HG02981 (cell line): ENCODE results near the gene MSTN.

Experiments
- ATAC-seq: cut with Tn5 transposase; IDR thresholded peaks from one replicate; pipeline ENCODE4 v1.9.1; 2021; ENCODE audit warnings: mild to moderate bottlenecking, moderate library complexity; ENCODE audit not compliant: unreplicated experiment

MSTN gene

GRCh38 chr2:190062601-190063000, at the start of gene MSTN:
Gene MSTN (minus strand): TSS chr2:190062729. CDS start chr2:190062596, 133 bp downstream.
- no peak for ATAC-seq

DNA sequence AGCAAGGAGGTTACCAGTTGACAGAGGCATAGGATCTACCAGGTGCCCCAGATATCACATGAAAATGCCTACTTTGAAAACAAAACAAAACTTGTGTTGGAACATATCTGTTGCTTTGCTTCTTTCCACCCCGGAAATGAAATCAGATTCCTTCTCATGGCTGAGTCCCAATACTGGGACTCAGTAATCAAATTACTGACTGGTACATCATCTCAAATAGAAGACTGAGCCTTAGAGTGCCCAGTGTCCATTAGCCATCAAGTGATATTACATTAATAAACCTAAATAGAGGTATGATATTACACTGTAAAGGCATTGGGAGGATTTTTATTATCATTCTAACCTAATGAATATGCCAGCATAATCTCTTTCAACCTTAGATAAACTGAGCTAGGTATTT, 48.6 kb upstream of the MSTN start:
- no peak for ATAC-seq

GRCh38 chr2:190110699-190111098, 48.2 kb upstream of the MSTN start:
- no peak for ATAC-seq

- no peak for ATAC-seq
Measured at GRCh38 chr2:190110131-190110530, 47.6 kb upstream of the MSTN start.

- ATAC-seq: no peak
Measured at GRCh38 chr2:190107409-190107808, 44.9 kb upstream of the MSTN start.

DNA sequence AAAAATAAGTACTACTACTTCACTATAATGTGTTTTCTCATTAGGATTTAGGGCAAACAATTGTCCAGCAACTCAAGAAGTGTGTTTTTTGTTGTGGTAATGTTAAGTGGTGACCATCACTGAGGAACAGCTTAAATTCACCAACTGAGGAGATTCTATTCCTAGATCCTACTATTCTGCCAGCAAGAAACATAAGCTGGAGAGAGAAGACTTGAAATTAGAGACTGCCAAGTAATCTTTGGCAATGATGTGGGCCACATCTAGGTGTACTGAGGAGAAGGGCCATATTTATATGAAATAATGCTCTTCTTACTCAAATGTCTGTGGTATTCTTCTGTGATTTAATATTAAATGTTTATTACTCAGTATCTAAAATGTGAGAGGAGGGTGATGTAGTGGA, 44.3 kb upstream of the MSTN start:
- no peak for ATAC-seq

DNA sequence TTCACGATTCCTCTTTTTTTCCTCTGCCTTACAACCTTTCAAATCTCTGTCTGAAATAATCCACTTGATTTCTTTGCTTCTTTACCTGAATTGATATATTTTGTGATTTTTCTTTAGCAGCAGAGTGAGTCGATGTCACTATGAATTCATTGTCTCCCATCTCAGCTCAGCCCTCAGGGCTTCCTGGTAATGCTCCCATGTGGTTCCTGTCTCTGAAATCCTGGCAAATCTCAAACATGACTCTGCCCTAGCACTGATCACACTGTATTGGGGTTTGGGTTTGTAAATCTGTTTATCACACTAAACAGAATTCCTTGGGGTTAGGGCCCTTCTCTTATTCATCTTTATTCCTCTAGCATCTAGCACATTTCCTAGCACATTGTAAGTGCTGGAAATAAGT, 43.0 kb upstream of the MSTN start:
- no peak for ATAC-seq

GRCh38 chr2:190103144-190103543, 40.6 kb upstream of the MSTN start:
- no peak for ATAC-seq

- no peak for ATAC-seq
Measured at GRCh38 chr2:190099890-190100697, 37.6 kb upstream of the MSTN start.

DNA sequence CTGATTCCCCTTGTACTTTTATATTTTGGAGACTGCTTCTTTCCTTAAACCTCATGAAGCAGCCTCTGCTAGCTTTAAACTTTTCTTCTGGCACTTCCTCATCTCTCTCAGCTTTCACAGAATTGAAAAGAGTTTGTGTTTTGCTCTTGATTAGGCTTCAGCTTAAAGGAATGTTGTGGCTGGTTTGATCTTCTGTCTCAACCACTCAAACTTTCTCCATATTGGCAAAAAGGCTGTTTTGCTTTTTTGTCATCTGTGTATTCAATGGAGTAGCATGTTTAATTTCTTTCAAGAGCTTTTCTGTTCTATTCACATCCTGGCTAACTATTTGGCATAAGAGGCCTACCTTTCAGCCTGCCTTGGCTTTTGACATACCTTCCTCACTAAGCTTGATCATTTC, 36.3 kb upstream of the MSTN start:
- ATAC-seq: no peak

DNA sequence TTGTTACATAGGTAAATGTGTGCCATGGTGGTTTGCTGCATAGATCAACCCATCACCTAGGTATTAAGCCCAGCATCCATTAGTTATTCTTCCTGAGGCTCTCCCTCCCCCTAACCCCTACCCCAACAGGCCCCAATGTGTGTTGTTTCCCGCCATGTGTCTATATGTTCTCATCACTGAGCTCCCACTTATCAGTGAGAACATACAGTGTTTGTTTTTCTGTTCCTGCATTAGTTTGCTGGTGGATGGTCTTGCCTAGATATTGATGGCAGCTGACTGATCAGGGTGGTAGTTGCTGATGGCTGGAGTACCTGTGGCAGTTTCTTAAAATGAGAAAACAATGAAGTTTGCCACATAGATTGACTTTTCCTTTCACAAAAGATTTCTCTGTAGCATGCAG, 34.6 kb upstream of the MSTN start:
- no peak for ATAC-seq

GRCh38 chr2:190094316-190094871, 31.9 kb upstream of the MSTN start:
- ATAC-seq: no peak

GRCh38 chr2:190093793-190094192, 31.3 kb upstream of the MSTN start:
- ATAC-seq: no peak

DNA sequence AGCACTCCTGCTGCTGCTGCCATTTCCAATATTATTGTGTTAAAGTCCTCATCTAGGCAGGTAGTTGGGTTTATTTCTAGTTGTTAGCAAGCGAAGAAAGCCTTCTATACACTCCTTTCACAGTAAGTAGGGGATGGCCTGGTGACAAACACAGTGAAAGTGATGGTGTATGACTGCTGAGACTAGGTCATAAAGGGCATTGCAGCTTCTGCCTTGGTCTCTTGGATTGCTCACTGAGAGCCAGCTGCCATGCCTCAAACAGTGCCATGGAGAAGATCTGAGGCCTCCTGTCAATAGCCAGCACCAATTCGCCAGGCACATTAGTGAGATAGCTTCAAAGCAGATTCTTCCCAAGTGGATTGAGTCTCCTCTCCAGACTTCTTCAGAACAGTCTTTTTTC, 27.6 kb upstream of the MSTN start:
- ATAC-seq: peak; percentile 43

DNA sequence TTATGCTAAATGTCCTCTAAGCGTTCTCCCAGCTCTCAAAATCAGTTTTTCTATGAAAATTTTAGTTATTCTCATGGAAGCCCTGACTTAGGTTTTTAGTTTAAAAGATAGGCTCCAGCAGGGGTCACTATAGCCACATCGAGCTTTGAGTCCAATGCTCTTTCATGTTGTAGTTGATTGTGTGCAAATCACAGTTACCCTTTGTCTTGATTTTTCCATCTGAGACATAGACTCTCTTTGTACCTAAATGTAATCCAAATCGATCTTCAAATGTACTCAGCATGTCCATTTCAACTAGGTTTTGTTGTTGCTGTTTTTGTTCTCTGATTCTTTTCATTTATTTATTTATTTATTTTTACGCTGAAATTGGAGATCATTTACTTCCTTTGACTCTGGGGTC, 26.4 kb upstream of the MSTN start:
- peak; percentile 61 for ATAC-seq

GRCh38 chr2:190084704-190085103, 22.2 kb upstream of the MSTN start:
- no peak for ATAC-seq

DNA sequence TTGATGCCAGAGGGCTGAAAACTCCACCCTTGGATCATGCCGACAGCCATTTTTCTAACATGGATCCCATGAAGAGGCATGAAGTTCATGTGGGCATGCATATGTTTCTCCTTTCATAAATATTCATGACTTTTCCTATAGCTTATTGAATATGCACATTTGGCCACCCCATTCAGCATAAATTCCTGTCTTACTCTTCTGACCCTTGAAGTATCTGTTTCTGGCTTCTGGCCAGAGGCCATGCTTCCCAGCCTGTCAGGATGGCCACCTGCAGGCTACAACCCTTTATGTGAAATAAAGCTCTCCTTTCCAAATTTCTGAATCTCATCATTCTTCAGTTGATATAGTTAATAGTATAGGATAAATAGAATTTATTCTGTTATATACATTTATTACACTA, 19.6 kb upstream of the MSTN start:
- no peak for ATAC-seq

GRCh38 chr2:190080527-190081049, 18.1 kb upstream of the MSTN start:
- ATAC-seq: no peak

DNA sequence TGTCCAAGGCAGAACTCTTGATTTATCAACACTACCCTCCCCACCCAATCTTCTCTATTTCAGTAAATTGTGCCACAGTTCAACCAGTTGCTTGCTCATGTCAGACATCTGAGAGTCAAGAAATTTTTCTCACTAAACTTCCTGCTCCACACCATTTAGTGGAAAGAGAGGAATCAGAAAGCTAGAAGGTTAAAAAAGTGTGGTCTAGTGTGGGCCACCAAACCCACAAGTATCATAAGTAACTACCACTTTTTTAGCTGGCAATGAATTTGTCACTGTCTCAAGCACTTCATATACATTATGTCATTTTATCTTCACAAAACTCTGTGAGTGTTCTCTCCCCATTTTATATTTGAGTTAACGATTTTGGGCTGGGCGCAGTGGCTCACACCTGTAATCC, 16.6 kb upstream of the MSTN start:
- ATAC-seq: no peak

DNA sequence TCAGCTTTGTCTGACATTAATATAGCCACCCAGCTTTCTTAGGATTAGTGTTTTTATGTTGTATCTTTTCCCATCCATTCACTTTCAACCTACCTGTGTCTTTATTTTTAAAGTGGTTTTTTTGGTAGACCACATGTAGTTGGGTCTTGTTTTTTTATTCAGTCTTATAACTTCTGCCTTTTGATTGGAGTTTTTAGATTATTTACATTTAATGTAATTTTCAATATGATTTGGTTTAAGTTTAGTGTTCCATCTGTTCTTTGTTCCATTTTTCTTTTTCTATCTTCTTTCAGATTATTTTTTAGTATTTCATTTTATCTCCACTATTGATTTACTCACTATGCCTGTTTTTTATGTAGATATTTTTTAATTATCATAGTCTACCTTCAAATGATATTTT, 13.1 kb upstream of the MSTN start:
- no peak for ATAC-seq

- peak; percentile 78 for ATAC-seq
Measured at GRCh38 chr2:190069936-190070696, 7.6 kb upstream of the MSTN start.

- no peak for ATAC-seq
Measured at GRCh38 chr2:190068764-190069163, 6.2 kb upstream of the MSTN start.
